Ishikawa (cell line): Measurements from ENCODE around the gene SKI.

ENCODE experiments used
- CEBPB ChIP-seq: IDR thresholded peaks from 2 replicates; pipeline ENCODE4 v1.6.1; 2012
- REST ChIP-seq: IDR thresholded peaks from 2 replicates; pipeline ENCODE4 v1.6.1; 2012; ENCODE audit warnings: low read depth, mild to moderate bottlenecking
- TAF1 ChIP-seq: IDR thresholded peaks from 2 replicates; pipeline ENCODE4 v1.6.1; 2012; ENCODE audit warnings: low read depth, mild to moderate bottlenecking
- YY1 ChIP-seq: IDR thresholded peaks from 2 replicates; pipeline ENCODE4 v1.6.1; 2012; ENCODE audit warnings: low read depth

GRCh38 chr1:2205191-2205952, 22.7 kb upstream of the SKI start:
- TF ChIP-seq YY1 (no peak), REST (no peak), CEBPB (no peak), TAF1 (no peak; the same call in 1 of the 2 replicates)
